ENCODE data around the gene SLC4A7. TPM values are rescaled to one million over a fixed set of nuclear protein-coding genes. Genes with fewer than 3 reads are reported as not detected.
"Not testable (repeated sequence)": the region's sequence is repeated elsewhere in the genome, so short reads cannot be mapped to it uniquely, and the experiment has no call there.

SLC4A7 gene
- total and polyA plus RNA-seq, 9 donors = 9.7 to 31.3 (median 11.3) TPM

DNA sequence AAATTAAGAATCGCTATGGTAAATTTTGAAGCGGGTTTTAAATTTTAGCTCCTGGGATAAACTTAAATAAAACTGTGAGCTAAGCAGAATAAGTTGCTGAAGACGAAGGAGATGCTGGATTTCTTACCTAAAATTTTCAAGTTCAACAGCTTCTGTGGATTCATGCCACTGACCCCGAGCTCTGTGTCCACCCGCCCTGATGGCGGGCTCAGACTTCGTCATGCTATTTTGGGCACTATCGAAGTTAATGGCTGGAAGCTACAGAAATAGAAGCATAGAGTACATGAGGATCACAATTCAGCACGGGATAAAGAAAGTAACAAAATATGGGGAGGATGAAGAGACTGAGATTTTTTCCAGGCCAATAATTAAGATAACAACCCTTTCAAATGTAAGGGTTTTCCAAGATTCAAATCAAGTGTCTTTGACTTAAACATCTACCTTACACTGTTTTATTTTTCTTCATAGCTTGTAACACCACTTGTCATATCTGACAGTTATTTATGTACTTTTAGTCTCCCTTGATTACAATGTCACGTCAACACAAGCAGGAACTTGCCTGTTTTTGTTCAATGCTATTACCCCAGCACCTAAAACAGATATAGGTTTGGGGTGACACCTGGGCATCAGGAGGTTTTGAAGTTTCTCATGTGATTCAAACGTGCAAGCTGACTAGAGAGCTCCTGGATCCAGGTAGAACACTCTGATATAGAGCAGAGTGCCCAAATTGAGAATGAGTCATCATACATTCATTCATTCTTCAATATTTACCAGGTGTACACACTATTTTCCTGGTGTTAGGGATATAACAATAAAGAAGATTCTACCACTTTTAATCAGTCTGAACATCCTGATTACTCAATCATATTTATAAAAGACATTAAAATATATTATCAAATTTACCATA lies 138.0 kb downstream of the SLC4A7 start:
- Histone ChIP-seq H3K36me3 (ENCODE audit: control insufficient read depth, insufficient read depth, low read length) (no peaks in the 10 kb centered on the region), H3K27me3 (ENCODE audit: control insufficient read depth, insufficient read depth, low read length) (no peaks in the 10 kb centered on the region), H3K9me3 (replicated peaks; ENCODE audit: control insufficient read depth, low read depth, low read length) (no peaks in the 10 kb centered on the region), H3K4me3 (ENCODE audit: low read length) (no peak overlapping the region), H3K4me1 (ENCODE audit: control insufficient read depth, insufficient read depth, low read length) (no peaks in the 10 kb centered on the region), H3K27ac (ENCODE audit: low read length) (no peak overlapping the region)
- peak; percentile 11 for DNase-seq
- WGBS (ENCODE audit: insufficient coverage) = 85% methylated on average over 5 of the region's 11 CpGs

DNA sequence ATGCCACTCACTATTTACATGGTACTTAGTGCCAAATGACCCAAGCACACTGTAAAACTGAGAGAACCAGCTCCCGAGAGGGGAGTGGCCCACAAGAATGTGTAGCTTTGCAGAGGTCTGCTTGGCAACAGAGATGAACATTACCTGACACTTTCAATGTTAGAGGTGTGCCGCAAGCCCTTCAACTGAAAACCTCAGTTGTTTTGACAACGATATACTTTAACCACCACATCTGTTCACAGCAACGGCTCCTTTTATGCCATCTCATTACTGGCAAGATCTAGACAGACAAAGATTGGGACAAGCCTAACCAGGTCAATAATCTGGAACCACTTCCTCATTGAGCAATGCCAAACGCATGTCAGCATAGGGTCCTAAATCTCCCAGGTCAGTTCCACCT lies 138.7 kb downstream of the SLC4A7 start:
- no peaks in the 10 kb centered on the region for H3K9me3 ChIP-seq (replicated peaks; ENCODE audit: control insufficient read depth, low read depth, low read length)
- WGBS (ENCODE audit: insufficient coverage) = 81% methylated on average over 3 of the region's 5 CpGs
- no peak overlapping the region for H3K27ac ChIP-seq (ENCODE audit: low read length)
- H3K27me3 ChIP-seq (ENCODE audit: control insufficient read depth, insufficient read depth, low read length) = no peaks in the 10 kb centered on the region
- H3K36me3 ChIP-seq (ENCODE audit: control insufficient read depth, insufficient read depth, low read length) = no peaks in the 10 kb centered on the region
- H3K4me3 ChIP-seq (ENCODE audit: low read length) = no peak overlapping the region
- DNase-seq = no peak
- H3K4me1 ChIP-seq (ENCODE audit: control insufficient read depth, insufficient read depth, low read length) = no peaks in the 10 kb centered on the region

DNA sequence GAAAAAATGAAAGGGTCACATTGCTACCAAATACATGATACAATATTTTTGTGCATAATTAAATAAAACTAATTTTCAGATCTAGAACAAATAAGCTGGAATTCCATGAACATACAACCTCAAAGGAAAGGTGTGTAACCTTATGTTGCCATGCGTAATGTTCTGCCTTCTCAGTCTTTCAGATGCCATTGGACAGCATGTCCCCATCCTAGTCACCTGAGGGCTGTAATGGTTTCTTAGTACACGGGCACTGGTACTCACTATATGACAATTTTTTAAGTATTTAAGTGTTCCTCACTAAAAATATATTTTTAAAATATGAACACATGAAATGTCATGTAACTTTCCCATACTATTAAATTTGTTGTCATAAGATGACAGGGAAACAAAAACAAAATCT lies 139.1 kb downstream of the SLC4A7 start:
- WGBS (ENCODE audit: insufficient coverage) = no CpG with 5 or more reads among the region's 2 CpGs
- no peaks in the 10 kb centered on the region for H3K4me1 ChIP-seq (ENCODE audit: control insufficient read depth, insufficient read depth, low read length)
- H3K9me3 ChIP-seq (replicated peaks; ENCODE audit: control insufficient read depth, low read depth, low read length) = no peaks in the 10 kb centered on the region
- no peaks in the 10 kb centered on the region for H3K36me3 ChIP-seq (ENCODE audit: control insufficient read depth, insufficient read depth, low read length)
- no peak overlapping the region for H3K27ac ChIP-seq (ENCODE audit: low read length)
- H3K4me3 ChIP-seq (ENCODE audit: low read length) = no peak overlapping the region
- H3K27me3 ChIP-seq (ENCODE audit: control insufficient read depth, insufficient read depth, low read length) = no peaks in the 10 kb centered on the region
- no peak for DNase-seq

DNA sequence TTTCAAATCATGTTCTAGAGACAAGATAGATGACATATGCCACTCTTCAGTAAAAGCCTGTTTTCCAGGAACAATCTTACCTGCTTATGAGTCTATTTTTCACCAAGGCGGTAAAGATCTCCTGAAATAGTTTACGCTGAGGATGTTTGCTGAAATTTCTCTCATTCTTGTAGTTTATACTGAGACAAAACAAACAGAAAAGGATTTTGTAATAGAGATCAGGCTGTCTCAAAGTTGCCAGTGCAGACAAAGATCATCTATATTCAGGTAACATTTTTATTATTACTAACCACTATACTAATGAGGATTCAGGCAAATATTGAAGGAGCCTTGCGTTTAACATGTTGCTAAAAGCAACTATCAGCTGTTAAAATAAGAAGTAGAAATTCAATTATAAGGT lies 140.0 kb downstream of the SLC4A7 start:
- WGBS (ENCODE audit: insufficient coverage) = no CpG with 5 or more reads among the region's 3 CpGs
- H3K4me1 ChIP-seq (ENCODE audit: control insufficient read depth, insufficient read depth, low read length) = no peaks in the 10 kb centered on the region
- H3K9me3 ChIP-seq (replicated peaks; ENCODE audit: control insufficient read depth, low read depth, low read length) = no peaks in the 10 kb centered on the region
- no peak for DNase-seq
- H3K27me3 ChIP-seq (ENCODE audit: control insufficient read depth, insufficient read depth, low read length) = no peaks in the 10 kb centered on the region
- no peak overlapping the region for H3K27ac ChIP-seq (ENCODE audit: low read length)
- H3K4me3 ChIP-seq (ENCODE audit: low read length) = no peak overlapping the region
- H3K36me3 ChIP-seq (ENCODE audit: control insufficient read depth, insufficient read depth, low read length) = no peaks in the 10 kb centered on the region

DNA sequence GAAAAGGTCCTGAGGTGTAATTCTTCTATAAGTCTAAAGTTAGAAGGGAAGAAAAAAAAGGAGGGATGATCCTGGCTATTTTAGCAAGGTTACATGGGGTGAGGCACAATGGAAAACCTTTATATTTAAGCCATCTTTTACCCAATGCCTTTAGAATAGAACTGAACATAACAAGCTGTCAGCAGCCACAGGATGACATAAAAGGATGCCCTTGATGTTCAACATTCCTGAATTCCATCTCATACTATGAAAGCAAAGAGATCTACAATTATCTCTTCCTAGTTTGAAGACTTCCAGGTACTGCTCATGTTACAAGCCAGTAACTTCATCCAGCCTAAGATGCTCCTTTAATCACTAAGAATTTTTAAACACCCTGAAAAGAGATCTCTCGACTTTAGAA lies 141.9 kb downstream of the SLC4A7 start:
- Histone ChIP-seq H3K27me3 (ENCODE audit: control insufficient read depth, insufficient read depth, low read length) (no peaks in the 10 kb centered on the region), H3K9me3 (replicated peaks; ENCODE audit: control insufficient read depth, low read depth, low read length) (no peaks in the 10 kb centered on the region), H3K4me1 (ENCODE audit: control insufficient read depth, insufficient read depth, low read length) (no peaks in the 10 kb centered on the region), H3K27ac (ENCODE audit: low read length) (no peak overlapping the region), H3K4me3 (ENCODE audit: low read length) (no peak overlapping the region), H3K36me3 (ENCODE audit: control insufficient read depth, insufficient read depth, low read length) (no peaks in the 10 kb centered on the region)
- 86% methylated on average over 1 of the region's 1 CpG for WGBS (ENCODE audit: insufficient coverage)
- DNase-seq = no peak

DNA sequence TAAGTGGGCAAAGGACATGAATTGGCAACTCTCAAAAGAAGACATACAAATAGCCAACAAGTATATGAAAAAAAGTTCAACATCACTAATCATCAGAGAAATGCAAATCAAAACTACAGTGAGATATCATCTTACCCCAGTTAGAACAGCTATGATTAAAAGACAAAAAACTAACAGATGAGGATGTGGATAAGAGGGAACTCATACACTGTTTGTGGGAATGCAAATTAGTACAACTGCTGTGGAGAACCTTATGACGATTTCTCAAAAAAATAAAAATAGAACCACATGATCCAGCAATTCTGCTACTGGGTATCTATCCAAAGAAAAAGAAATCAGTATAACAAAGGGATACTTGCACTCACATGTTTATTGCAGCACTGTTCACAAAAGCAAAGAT lies 143.7 kb downstream of the SLC4A7 start:
- Histone ChIP-seq H3K4me1 (ENCODE audit: control insufficient read depth, insufficient read depth, low read length) (no peaks in the 10 kb centered on the region), H3K36me3 (ENCODE audit: control insufficient read depth, insufficient read depth, low read length) (no peaks in the 10 kb centered on the region), H3K27me3 (ENCODE audit: control insufficient read depth, insufficient read depth, low read length) (no peaks in the 10 kb centered on the region), H3K9me3 (replicated peaks; ENCODE audit: control insufficient read depth, low read depth, low read length) (no peaks in the 10 kb centered on the region), H3K4me3 (ENCODE audit: low read length) (no peak overlapping the region), H3K27ac (ENCODE audit: low read length) (no peak overlapping the region)
- DNase-seq = no peak
- no CpG with 5 or more reads among the region's 1 CpG for WGBS (ENCODE audit: insufficient coverage)

DNA sequence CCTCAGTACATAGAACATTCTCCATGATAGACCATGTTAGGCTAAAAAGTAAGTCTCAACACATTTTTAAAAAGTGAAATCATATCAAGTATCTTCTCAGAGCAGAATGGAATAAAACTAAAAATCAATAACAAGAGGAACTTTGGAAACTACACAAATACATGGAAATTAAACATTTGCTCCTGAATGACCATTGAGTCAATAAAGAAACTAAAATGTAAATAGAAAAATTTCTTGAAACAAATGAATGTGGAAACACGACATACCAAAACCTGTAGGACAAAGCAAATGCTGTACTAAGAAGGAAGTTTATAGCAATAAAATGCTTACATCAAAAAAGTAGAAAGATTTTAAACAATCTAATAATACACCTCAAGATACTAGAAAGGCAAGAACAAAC lies 148.6 kb downstream of the SLC4A7 start:
- Histone ChIP-seq H3K4me1 (ENCODE audit: control insufficient read depth, insufficient read depth, low read length) (peaks cover 2% of the 10 kb centered on the region), H3K27me3 (ENCODE audit: control insufficient read depth, insufficient read depth, low read length) (no peaks in the 10 kb centered on the region), H3K9me3 (replicated peaks; ENCODE audit: control insufficient read depth, low read depth, low read length) (no peaks in the 10 kb centered on the region), H3K36me3 (ENCODE audit: control insufficient read depth, insufficient read depth, low read length) (no peaks in the 10 kb centered on the region), H3K4me3 (ENCODE audit: low read length) (no peak overlapping the region), H3K27ac (ENCODE audit: low read length) (no peak overlapping the region)
- no CpG with 5 or more reads among the region's 1 CpG for WGBS (ENCODE audit: insufficient coverage)
- DNase-seq = no peak

DNA sequence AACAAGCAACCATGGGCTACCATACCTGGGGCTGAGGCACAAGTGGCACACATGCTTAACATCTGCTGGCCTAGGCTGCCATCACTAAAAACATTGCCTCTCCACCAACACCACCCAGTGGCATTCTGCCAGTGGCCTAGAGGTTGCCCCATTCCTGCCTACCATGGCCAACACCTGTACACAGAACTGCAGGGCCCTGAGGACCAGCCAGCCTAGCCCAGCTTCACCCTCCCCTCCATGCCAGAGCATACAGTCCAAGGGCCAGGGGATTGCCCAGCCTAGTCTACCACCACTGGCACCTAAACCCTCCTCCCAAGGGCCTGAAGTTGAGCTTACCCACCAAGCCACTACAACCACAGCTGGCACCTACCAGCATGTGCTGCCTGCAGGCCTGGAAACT lies 150.3 kb downstream of the SLC4A7 start:
- H3K36me3 ChIP-seq (ENCODE audit: control insufficient read depth, insufficient read depth, low read length) = no peaks in the 10 kb centered on the region
- no peak overlapping the region for H3K27ac ChIP-seq (ENCODE audit: low read length)
- no peaks in the 10 kb centered on the region for H3K27me3 ChIP-seq (ENCODE audit: control insufficient read depth, insufficient read depth, low read length)
- peaks cover 2% of the 10 kb centered on the region for H3K4me1 ChIP-seq (ENCODE audit: control insufficient read depth, insufficient read depth, low read length)
- no peak for DNase-seq
- no peaks in the 10 kb centered on the region for H3K9me3 ChIP-seq (replicated peaks; ENCODE audit: control insufficient read depth, low read depth, low read length)
- H3K4me3 ChIP-seq (ENCODE audit: low read length) = no peak overlapping the region

DNA sequence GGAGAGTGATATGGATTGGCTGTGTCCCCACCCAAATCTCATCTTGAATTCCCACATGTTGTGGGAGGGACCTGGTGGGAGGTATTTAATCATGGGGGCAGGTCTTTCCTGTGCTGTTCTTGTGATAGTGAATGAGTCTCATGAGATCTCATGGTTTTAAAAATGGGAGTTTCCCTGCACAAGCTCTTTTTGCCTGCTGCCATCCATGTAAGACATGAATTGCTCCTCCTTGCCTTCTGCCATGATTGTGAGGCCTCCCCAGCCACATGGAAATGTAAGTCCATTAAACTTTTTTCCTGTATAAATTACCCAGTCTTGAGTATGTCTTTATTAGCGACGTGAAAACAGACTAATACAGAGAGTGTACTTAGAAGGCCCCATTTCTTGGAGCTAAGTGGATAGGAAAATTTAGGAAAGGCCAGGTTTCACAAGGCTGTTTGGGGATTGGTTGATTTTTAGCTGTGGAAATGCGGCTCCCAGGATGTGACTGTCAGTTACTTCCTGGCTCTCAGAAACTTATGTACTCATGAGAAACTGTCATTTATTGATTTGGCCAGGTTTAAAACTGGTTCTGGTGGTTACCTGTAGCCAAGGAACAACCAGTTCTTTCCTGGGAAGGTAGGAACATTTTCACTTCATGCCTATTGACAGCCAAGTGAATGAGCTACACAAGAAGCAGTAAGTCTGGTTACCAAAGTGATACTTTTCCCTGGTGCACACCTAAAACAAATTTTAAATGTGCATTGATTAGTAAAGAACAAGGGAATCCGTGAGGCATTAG lies 155.0 kb downstream of the SLC4A7 start:
- not testable (repeated sequence) for H3K36me3 ChIP-seq (ENCODE audit: control insufficient read depth, insufficient read depth, low read length); H3K27me3 ChIP-seq (ENCODE audit: control insufficient read depth, insufficient read depth, low read length); H3K27ac ChIP-seq (ENCODE audit: low read length); DNase-seq; H3K4me3 ChIP-seq (ENCODE audit: low read length); H3K9me3 ChIP-seq (replicated peaks; ENCODE audit: control insufficient read depth, low read depth, low read length)
- H3K4me1 ChIP-seq (ENCODE audit: control insufficient read depth, insufficient read depth, low read length) = peaks cover 20% of the 10 kb centered on the region
- WGBS (ENCODE audit: insufficient coverage) = 100% methylated on average over 2 of the region's 4 CpGs

DNA sequence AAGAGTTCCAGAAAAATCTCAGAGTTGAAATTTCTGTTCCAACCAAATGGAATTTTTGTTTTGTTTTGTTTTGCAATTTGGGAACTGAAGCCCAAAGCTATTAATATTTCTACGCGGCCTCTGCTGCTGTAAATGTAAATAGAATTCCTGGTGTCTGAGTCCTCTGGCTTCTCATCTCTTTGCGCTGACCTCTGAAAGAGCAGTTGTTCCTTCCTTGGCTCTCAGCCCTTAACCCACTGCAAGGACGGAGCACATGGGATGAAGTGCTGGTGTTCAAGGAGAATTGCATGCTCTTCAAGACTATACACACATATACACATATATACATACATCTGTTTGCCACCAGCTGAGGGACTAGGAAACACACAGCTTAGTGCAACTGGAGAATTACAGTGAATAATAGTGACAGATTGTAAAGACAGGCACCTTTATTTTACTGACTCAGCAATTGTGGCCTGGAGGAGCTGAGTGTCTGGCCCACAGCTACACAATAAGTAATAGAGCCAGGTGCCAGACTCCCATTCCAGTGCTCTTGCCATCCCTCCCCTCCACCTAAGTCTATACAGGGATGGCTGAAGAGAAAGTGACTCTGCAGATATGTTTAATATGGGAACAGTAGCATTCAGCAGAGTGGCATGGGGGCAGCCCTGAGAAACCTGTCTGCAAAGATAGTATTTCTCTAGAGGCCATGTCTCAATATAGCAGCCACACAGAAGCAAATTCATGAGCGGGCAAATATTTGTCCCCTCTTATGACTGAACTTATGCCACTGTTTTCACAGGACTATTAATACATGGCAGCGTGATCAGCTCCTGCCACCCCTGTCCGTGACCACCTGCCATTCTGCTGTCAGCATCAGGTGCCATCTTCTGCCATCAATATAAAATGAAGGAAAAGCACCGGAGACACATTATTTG lies 157.3 kb downstream of the SLC4A7 start:
- WGBS (ENCODE audit: insufficient coverage) = 38% methylated on average over 4 of the region's 8 CpGs

More for the DNA sequence above, 157.3 kb downstream of the SLC4A7 start:
- peaks cover 19% of the 10 kb centered on the region for H3K4me1 ChIP-seq (ENCODE audit: control insufficient read depth, insufficient read depth, low read length)
- DNase-seq = peak; percentile 91
- H3K27me3 ChIP-seq (ENCODE audit: control insufficient read depth, insufficient read depth, low read length) = no peaks in the 10 kb centered on the region
- no peak overlapping the region for H3K4me3 ChIP-seq (ENCODE audit: low read length)
- no peaks in the 10 kb centered on the region for H3K36me3 ChIP-seq (ENCODE audit: control insufficient read depth, insufficient read depth, low read length)
- no peaks in the 10 kb centered on the region for H3K9me3 ChIP-seq (replicated peaks; ENCODE audit: control insufficient read depth, low read depth, low read length)
- H3K27ac ChIP-seq (ENCODE audit: low read length) = peak overlapping the region; percentile 57

Measured in muscle of leg (tissue), 11 donors.